ENCODE data around the gene DLG3. TPM values are rescaled to one million over a fixed set of nuclear protein-coding genes. Genes with fewer than 3 reads are reported as not detected.

The DLG3 gene
- polyA plus RNA-seq, 4 donors = 22.2 to 40.0 (median 32.3) TPM

- FAIRE-seq (no peak), DNase-seq (no peak)
- H3K36me3 ChIP-seq (ENCODE audit: control insufficient read depth in 3 of 3, insufficient read depth in 2 of 3, low read depth in 1 of 3, low read length in 3 of 3) = no peaks in the 10 kb centered on the region
- H3K9me3 ChIP-seq (ENCODE audit: control insufficient read depth in 2 of 2, insufficient read depth in 1 of 2, low read depth in 1 of 2, low read length in 1 of 2) = no peaks in the 10 kb centered on the region
- H3K27ac ChIP-seq (ENCODE audit: low read depth in 1 of 3, low read length in 2 of 3) = no peak overlapping the region
- 50 to 91% (median 85%) methylated on average over 1 of the region's 1 CpG for WGBS, 3 donors
- H3K27me3 ChIP-seq (ENCODE audit: control insufficient read depth in 3 of 3, insufficient read depth in 3 of 3, low read length in 3 of 3) = no peaks in the 10 kb centered on the region
- H3K4me1 ChIP-seq (ENCODE audit: control insufficient read depth in 3 of 3, insufficient read depth in 2 of 3, low read depth in 1 of 3, low read length in 2 of 3) = no peaks in the 10 kb centered on the region
- H3K4me3 ChIP-seq (ENCODE audit: low read depth in 1 of 3, low read length in 3 of 3) = no peak overlapping the region
These were observed 90.6 kb downstream of the DLG3 start for GRCh38 chrX:70535198-70535597.

DNA sequence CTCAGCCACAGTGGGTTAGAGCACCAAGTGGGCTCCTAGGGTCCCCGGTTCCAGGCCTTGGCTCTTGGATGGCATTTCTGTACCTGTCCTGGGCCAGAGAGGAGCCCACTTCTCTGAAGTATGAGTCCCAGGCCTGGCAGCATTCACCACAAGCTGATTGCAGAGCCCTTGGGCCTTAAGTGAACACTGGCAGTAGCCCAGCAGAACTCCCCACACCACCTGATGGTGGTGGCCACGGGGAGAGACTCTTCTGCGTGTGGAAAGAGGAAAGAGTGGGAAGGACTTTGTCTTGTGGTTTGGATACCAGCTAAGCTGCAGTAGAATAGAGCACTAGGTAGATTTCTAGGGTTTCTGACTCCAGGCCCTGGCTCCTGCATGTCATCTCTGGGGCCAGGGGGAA, 104.8 kb downstream of the DLG3 start:
- Histone ChIP-seq H3K4me3 (ENCODE audit: low read depth in 1 of 3, low read length in 3 of 3) (no peak overlapping the region), H3K27me3 (ENCODE audit: control insufficient read depth in 3 of 3, insufficient read depth in 3 of 3, low read length in 3 of 3) (no peaks in the 10 kb centered on the region), H3K36me3 (ENCODE audit: control insufficient read depth in 3 of 3, insufficient read depth in 2 of 3, low read depth in 1 of 3, low read length in 3 of 3) (no peaks in the 10 kb centered on the region), H3K9me3 (ENCODE audit: control insufficient read depth in 2 of 2, insufficient read depth in 1 of 2, low read depth in 1 of 2, low read length in 1 of 2) (no peaks in the 10 kb centered on the region), H3K27ac (ENCODE audit: low read depth in 1 of 3, low read length in 2 of 3) (no peak overlapping the region), H3K4me1 (ENCODE audit: control insufficient read depth in 3 of 3, insufficient read depth in 2 of 3, low read depth in 1 of 3, low read length in 2 of 3) (peaks cover 0 to 3% (median 0%) of the 10 kb centered on the region in 3 donors)
- 64 to 84% (median 80%) methylated on average over 2 to 3 of the region's 3 CpGs for WGBS, 3 donors
- DNase-seq = no peak
- no peak for FAIRE-seq

GRCh38 chrX:70552130-70552704, 107.6 kb downstream of the DLG3 start:
- 43 to 47% (median 45%) methylated on average over 7 of the region's 7 CpGs for WGBS, 3 donors
- Histone ChIP-seq H3K27ac (ENCODE audit: low read depth in 1 of 3, low read length in 2 of 3) (no peak overlapping the region), H3K36me3 (ENCODE audit: control insufficient read depth in 3 of 3, insufficient read depth in 2 of 3, low read depth in 1 of 3, low read length in 3 of 3) (no peaks in the 10 kb centered on the region), H3K4me1 (ENCODE audit: control insufficient read depth in 3 of 3, insufficient read depth in 2 of 3, low read depth in 1 of 3, low read length in 2 of 3) (peaks cover 0 to 3% (median 0%) of the 10 kb centered on the region in 3 donors), H3K27me3 (ENCODE audit: control insufficient read depth in 3 of 3, insufficient read depth in 3 of 3, low read length in 3 of 3) (no peaks in the 10 kb centered on the region), H3K4me3 (ENCODE audit: low read depth in 1 of 3, low read length in 3 of 3) (no peak overlapping the region), H3K9me3 (ENCODE audit: control insufficient read depth in 2 of 2, insufficient read depth in 1 of 2, low read depth in 1 of 2, low read length in 1 of 2) (no peaks in the 10 kb centered on the region)
- FAIRE-seq (no peak), DNase-seq (no peak)

DNA sequence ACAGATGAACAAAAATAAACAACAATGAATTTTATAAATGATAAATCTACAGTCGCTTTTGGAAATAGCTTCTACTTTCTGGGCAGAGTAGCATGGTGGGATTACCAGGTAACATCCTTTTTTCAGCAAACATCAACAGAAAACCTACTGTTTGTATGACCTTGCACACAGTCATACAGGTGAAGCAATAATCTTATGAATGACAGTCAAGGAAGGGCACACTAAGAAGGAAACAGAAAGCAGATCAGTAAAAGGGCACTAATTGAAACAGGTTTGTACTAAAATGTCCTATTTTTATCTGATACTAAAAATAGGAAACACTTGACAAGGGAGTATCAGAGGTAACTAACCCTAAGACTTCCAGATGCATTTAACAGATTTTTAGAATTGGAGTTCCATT, 108.9 kb downstream of the DLG3 start:
- H3K9me3 ChIP-seq (ENCODE audit: control insufficient read depth in 2 of 2, insufficient read depth in 1 of 2, low read depth in 1 of 2, low read length in 1 of 2) = no peaks in the 10 kb centered on the region
- 58 to 65% (median 65%) methylated on average over 1 of the region's 1 CpG for WGBS, 3 donors
- H3K4me3 ChIP-seq (ENCODE audit: low read depth in 1 of 3, low read length in 3 of 3) = no peak overlapping the region
- DNase-seq (peak; percentile 14 to 19), FAIRE-seq (no peak)
- H3K4me1 ChIP-seq (ENCODE audit: control insufficient read depth in 3 of 3, insufficient read depth in 2 of 3, low read depth in 1 of 3, low read length in 2 of 3) = peaks cover 0 to 3% (median 0%) of the 10 kb centered on the region in 3 donors
- no peak overlapping the region for H3K27ac ChIP-seq (ENCODE audit: low read depth in 1 of 3, low read length in 2 of 3)
- no peaks in the 10 kb centered on the region for H3K36me3 ChIP-seq (ENCODE audit: control insufficient read depth in 3 of 3, insufficient read depth in 2 of 3, low read depth in 1 of 3, low read length in 3 of 3)
- H3K27me3 ChIP-seq (ENCODE audit: control insufficient read depth in 3 of 3, insufficient read depth in 3 of 3, low read length in 3 of 3) = no peaks in the 10 kb centered on the region

GRCh38 chrX:70554081-70554480, 109.4 kb downstream of the DLG3 start:
- 4 to 8% (median 6%) methylated on average over 2 of the region's 2 CpGs for WGBS, 3 donors
- DNase-seq (peak; percentile 23 to 25), FAIRE-seq (peak; percentile 10)
- Histone ChIP-seq H3K36me3 (ENCODE audit: control insufficient read depth in 3 of 3, insufficient read depth in 2 of 3, low read depth in 1 of 3, low read length in 3 of 3) (no peaks in the 10 kb centered on the region), H3K4me1 (ENCODE audit: control insufficient read depth in 3 of 3, insufficient read depth in 2 of 3, low read depth in 1 of 3, low read length in 2 of 3) (peaks cover 0 to 3% (median 0%) of the 10 kb centered on the region in 3 donors), H3K27me3 (ENCODE audit: control insufficient read depth in 3 of 3, insufficient read depth in 3 of 3, low read length in 3 of 3) (no peaks in the 10 kb centered on the region), H3K9me3 (ENCODE audit: control insufficient read depth in 2 of 2, insufficient read depth in 1 of 2, low read depth in 1 of 2, low read length in 1 of 2) (no peaks in the 10 kb centered on the region), H3K27ac (ENCODE audit: low read depth in 1 of 3, low read length in 2 of 3) (no peak overlapping the region), H3K4me3 (ENCODE audit: low read depth in 1 of 3, low read length in 3 of 3) (no peak overlapping the region)

GRCh38 chrX:70554523-70554922, 109.9 kb downstream of the DLG3 start:
- FAIRE-seq = no peak
- H3K27me3 ChIP-seq (ENCODE audit: control insufficient read depth in 3 of 3, insufficient read depth in 3 of 3, low read length in 3 of 3) = no peaks in the 10 kb centered on the region
- no peak for DNase-seq
- no peaks in the 10 kb centered on the region for H3K36me3 ChIP-seq (ENCODE audit: control insufficient read depth in 3 of 3, insufficient read depth in 2 of 3, low read depth in 1 of 3, low read length in 3 of 3)
- no peak overlapping the region for H3K4me3 ChIP-seq (ENCODE audit: low read depth in 1 of 3, low read length in 3 of 3)
- H3K4me1 ChIP-seq (ENCODE audit: control insufficient read depth in 3 of 3, insufficient read depth in 2 of 3, low read depth in 1 of 3, low read length in 2 of 3) = peaks cover 0 to 3% (median 0%) of the 10 kb centered on the region in 3 donors
- 15 to 21% (median 19%) methylated on average over 2 of the region's 2 CpGs for WGBS, 3 donors
- H3K27ac ChIP-seq (ENCODE audit: low read depth in 1 of 3, low read length in 2 of 3) = no peak overlapping the region
- no peaks in the 10 kb centered on the region for H3K9me3 ChIP-seq (ENCODE audit: control insufficient read depth in 2 of 2, insufficient read depth in 1 of 2, low read depth in 1 of 2, low read length in 1 of 2)

DNA sequence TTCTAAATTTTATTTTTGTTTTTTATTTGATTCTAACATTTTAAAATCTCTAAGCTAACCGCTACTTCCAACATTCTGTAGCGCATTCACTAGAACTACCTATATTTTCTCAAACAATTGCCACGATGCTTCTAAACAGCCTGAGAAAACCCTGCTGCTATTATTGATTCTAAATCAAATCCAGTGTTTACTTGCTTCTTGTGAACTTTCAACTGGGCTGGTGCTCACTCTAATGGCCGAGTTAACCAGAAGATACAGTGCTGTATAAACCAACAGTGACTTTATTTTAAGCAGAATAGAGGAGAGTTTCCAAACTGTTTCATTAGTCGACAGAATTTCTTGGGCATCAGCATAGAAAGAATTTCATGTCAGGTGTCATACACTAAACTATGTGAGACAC, 110.3 kb downstream of the DLG3 start:
- Histone ChIP-seq H3K4me3 (ENCODE audit: low read depth in 1 of 3, low read length in 3 of 3) (no peak overlapping the region), H3K36me3 (ENCODE audit: control insufficient read depth in 3 of 3, insufficient read depth in 2 of 3, low read depth in 1 of 3, low read length in 3 of 3) (no peaks in the 10 kb centered on the region), H3K4me1 (ENCODE audit: control insufficient read depth in 3 of 3, insufficient read depth in 2 of 3, low read depth in 1 of 3, low read length in 2 of 3) (peaks cover 0 to 3% (median 0%) of the 10 kb centered on the region in 3 donors), H3K9me3 (ENCODE audit: control insufficient read depth in 2 of 2, insufficient read depth in 1 of 2, low read depth in 1 of 2, low read length in 1 of 2) (no peaks in the 10 kb centered on the region), H3K27me3 (ENCODE audit: control insufficient read depth in 3 of 3, insufficient read depth in 3 of 3, low read length in 3 of 3) (no peaks in the 10 kb centered on the region), H3K27ac (ENCODE audit: low read depth in 1 of 3, low read length in 2 of 3) (no peak overlapping the region)
- FAIRE-seq (no peak), DNase-seq (no peak)
- WGBS, 3 donors = 49 to 61% (median 57%) methylated on average over 5 of the region's 5 CpGs

Data from small intestine (tissue), 7 donors.